RKO (cell line): ENCODE measurements around the gene CDK13.
"Not testable (repeated sequence)": the region's sequence is repeated elsewhere in the genome, so short reads cannot be mapped to it uniquely, and the experiment has no call there.

Source experiments
- DNase-seq: peaks from one replicate; pipeline ENCODE4 v3.0.0-alpha.2; 2016; ENCODE audit warnings: low spot score

The CDK13 gene

GRCh38 chr7:40148247-40148580 lies 198.2 kb downstream of the CDK13 start:
- DNase-seq: not testable (repeated sequence)

- DNase-seq: no peak
Measured at GRCh38 chr7:40148671-40149070, 198.6 kb downstream of the CDK13 start.
